Tibial artery (tissue), 4 donors: ENCODE measurements around the gene HTATSF1.

Experiments
- DNase-seq, 2 donors: peaks; one replicate each; pipeline ENCODE4 v3.0.0-alpha.2; 2019
- H3K27ac ChIP-seq, 2 donors: fragments of 200-600 bp; sonication (generic) in 1 of 2; 1 replicate in 1 of 2; 2 replicates in 1 of 2; pipeline ENCODE4 v1.5.1; 2018 to 2019; ENCODE audit warnings: mild to moderate bottlenecking in 1 of 2
- H3K27me3 ChIP-seq, 2 donors: fragments of 200-600 bp; sonication (generic) in 1 of 2; one replicate each; pipeline versions ENCODE4 v1.5.1 to v1.6.0; 2016 to 2019
- H3K36me3 ChIP-seq, 3 donors: fragments of 200-600 bp; sonication (generic) in 2 of 3; one replicate each; pipeline ENCODE4 v1.5.1; 2016 to 2019; ENCODE audit warnings: mild to moderate bottlenecking in 2 of 3
- H3K4me1 ChIP-seq, 4 donors: fragments of 200-600 bp; sonication (generic) in 2 of 4; 1 replicate in 3 of 4; 2 replicates in 1 of 4; pipeline ENCODE4 v1.5.1; 2016 to 2019
- H3K4me3 ChIP-seq, 2 donors: fragments of 200-600 bp; sonication (generic) in 1 of 2; 1 replicate in 1 of 2; 2 replicates in 1 of 2; pipeline ENCODE4 v1.5.1; 2018 to 2019; ENCODE audit warnings: mild to moderate bottlenecking in 2 of 2
- H3K9me3 ChIP-seq, 3 donors: fragments of 200-600 bp; sonication (generic) in 1 of 3; one replicate each; pipeline ENCODE4 v1.5.1; 2016 to 2019
- intact Hi-C: fragments of 100-400 bp; cut with DNase I; formaldehyde crosslinking; loops from one replicate; pipeline ENCODE4 v1.15.0; 2023; ENCODE audit warnings: low total_unique reads
- TF ChIP-seq, protein P1 (sequence below), 2 experiments: fragments of 200-600 bp in 1 of 2; fragments of 450-650 bp in 1 of 2; IDR thresholded peaks; one replicate each; pipeline ENCODE4 v1.5.1; 2017 to 2019; ENCODE audit warnings: antibody characterized with exemption in 2 of 2, mild to moderate bottlenecking in 1 of 2, moderate library complexity in 1 of 2

HTATSF1 gene

DNA sequence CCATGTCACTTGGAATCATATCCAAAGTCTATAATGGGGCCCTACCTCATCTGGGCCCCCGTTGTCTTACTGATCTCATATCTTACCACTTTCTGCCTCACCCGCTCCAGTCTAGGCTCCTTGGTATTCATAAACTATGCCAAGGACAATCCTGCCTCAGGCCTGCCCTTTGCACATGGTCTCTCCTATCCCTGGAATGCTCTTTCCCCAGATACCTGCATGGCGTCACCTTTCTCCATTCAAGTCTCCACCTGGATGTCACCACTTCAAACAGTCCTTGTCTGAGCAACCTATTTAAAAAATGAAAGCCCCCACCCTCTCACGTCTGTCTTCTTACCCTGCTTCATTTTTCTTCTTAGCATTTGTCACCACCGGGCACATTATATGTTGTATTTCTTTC lies 42.8 kb downstream of the HTATSF1 start:
- no peaks in the 10 kb centered on the region for H3K4me1 ChIP-seq
- TF ChIP-seq, protein P1, sequence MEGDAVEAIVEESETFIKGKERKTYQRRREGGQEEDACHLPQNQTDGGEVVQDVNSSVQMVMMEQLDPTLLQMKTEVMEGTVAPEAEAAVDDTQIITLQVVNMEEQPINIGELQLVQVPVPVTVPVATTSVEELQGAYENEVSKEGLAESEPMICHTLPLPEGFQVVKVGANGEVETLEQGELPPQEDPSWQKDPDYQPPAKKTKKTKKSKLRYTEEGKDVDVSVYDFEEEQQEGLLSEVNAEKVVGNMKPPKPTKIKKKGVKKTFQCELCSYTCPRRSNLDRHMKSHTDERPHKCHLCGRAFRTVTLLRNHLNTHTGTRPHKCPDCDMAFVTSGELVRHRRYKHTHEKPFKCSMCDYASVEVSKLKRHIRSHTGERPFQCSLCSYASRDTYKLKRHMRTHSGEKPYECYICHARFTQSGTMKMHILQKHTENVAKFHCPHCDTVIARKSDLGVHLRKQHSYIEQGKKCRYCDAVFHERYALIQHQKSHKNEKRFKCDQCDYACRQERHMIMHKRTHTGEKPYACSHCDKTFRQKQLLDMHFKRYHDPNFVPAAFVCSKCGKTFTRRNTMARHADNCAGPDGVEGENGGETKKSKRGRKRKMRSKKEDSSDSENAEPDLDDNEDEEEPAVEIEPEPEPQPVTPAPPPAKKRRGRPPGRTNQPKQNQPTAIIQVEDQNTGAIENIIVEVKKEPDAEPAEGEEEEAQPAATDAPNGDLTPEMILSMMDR (IDR thresholded peaks at IDR 0.05) = no peak
- H3K9me3 ChIP-seq = no peaks in the 10 kb centered on the region
- intact Hi-C loops = no loop called here
- no peaks in the 10 kb centered on the region for H3K27me3 ChIP-seq
- H3K27ac ChIP-seq = no peak overlapping the region
- H3K36me3 ChIP-seq = no peaks in the 10 kb centered on the region
- no peak overlapping the region for H3K4me3 ChIP-seq
- DNase-seq = no peak

DNA sequence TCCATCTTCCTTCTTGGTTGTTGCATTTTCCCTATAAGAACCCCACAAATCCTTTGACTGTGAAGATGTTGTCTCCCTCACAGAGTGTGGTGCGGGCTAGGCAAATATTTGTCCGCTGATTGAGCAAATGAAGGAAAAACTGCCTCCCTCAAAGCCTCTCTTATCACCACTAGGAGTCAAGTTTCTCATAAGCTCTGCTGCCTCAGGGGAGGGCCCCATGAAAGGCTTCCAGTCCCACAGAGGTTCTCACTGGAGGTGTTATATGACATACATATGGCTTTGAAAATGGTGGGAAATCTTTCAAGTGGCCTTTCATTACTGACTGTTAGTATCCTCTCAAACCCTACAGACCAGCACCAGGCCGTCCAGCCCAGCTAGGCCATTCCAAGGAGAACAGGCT lies 43.9 kb downstream of the HTATSF1 start:
- no peaks in the 10 kb centered on the region for H3K9me3 ChIP-seq
- intact Hi-C loops = no loop called here

DNA sequence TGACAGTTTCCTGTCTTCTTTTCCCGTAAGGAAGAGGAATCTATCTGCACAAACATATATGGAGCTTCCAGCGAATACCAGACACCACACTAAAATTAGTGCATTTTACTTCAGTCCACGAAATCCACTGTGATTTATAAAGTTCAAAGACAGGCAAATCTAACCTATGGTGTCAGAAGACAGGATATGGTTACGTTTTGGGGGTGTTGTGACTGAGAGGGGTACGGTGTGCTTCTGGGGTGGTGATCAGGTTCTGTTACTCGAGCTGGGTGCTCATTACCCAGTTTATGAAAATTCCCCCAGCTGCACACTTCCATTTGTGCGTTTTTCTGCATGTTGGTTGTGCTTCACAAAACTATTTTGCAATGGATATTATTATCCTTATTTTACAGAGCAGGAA lies 44.9 kb downstream of the HTATSF1 start:
- intact Hi-C loops = no loop called here
- Histone ChIP-seq H3K36me3 (no peaks in the 10 kb centered on the region), H3K27ac (no peak overlapping the region), H3K27me3 (no peaks in the 10 kb centered on the region), H3K4me3 (no peak overlapping the region), H3K4me1 (no peaks in the 10 kb centered on the region), H3K9me3 (no peaks in the 10 kb centered on the region)
- no peak for DNase-seq
- TF ChIP-seq, protein P1 (IDR thresholded peaks at IDR 0.05) = no peak

More for the DNA sequence above, 43.9 kb downstream of the HTATSF1 start:
- Histone ChIP-seq H3K4me1 (no peaks in the 10 kb centered on the region), H3K4me3 (no peak overlapping the region), H3K36me3 (no peaks in the 10 kb centered on the region), H3K27ac (no peak overlapping the region), H3K27me3 (no peaks in the 10 kb centered on the region)
- DNase-seq = no peak
- TF ChIP-seq, protein P1 (IDR thresholded peaks at IDR 0.05) = no peak

DNA sequence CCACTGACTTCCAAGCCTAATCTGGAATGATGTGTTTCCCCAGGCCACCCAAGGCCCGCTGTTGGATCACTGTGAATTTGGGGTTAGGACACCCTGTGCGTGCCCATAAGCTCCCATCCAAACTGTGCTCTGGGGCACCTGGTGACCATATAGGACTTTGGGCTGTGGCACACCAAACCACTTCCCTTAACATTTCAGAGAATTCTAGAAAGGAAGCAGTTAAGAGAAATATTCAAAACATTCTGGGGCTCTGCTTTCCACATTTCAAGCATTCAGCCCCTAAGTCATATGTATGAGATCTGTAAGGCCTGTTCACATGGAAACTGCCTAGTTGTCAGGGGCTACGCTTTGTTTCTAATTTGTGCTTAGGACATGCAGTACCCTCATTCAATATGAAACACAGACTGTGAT lies 49.0 kb downstream of the HTATSF1 start:
- Histone ChIP-seq H3K27ac (no peak overlapping the region), H3K4me3 (no peak overlapping the region), H3K9me3 (no peaks in the 10 kb centered on the region), H3K36me3 (no peaks in the 10 kb centered on the region), H3K4me1 (no peaks in the 10 kb centered on the region), H3K27me3 (no peaks in the 10 kb centered on the region)
- intact Hi-C loops = no loop called here
- TF ChIP-seq, protein P1 (IDR thresholded peaks at IDR 0.05) = no peak
- DNase-seq = no peak

DNA sequence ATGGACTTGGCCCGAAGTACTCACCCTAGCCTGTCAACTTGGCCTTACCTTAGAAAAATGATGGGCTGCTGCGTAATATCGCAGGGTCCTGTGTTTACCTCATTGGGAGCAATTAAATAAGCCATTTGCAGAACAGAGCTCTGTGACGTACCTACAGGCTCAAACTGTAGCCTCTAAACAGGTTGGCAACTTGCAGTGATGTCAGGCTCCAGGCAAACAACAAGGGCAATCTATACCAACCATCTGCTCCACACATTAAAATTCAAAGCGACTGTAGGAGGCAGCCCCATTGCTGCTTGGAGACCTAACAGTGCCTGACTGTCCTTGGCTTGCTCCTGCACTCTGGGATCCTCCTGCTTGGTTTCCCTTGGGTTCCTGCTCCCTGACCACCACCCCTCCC lies 51.8 kb downstream of the HTATSF1 start:
- Histone ChIP-seq H3K27ac (no peak overlapping the region), H3K9me3 (no peaks in the 10 kb centered on the region), H3K27me3 (no peaks in the 10 kb centered on the region), H3K4me3 (no peak overlapping the region), H3K4me1 (no peaks in the 10 kb centered on the region), H3K36me3 (no peaks in the 10 kb centered on the region)
- TF ChIP-seq, protein P1 (IDR thresholded peaks at IDR 0.05) = no peak
- no peak for DNase-seq
- intact Hi-C loops = no loop called here

DNA sequence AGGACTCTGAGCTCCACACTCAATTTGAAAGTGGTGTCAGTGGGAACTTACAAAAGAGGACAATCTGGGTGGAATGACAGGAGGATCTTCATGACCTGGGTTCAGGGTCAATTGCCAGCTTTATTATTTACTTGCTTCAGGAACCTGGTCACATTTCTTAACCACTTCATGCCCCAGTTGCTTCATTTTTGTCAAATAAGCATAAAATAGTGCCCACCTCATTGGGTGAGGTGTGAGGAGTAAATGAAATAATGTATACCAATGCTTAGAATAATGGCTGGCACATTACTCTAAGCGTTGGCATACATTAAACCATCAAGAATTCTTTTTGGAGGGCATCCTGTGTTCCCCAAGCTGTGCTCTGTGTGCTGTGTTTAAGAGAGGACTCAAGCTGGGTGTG lies 54.0 kb downstream of the HTATSF1 start:
- Histone ChIP-seq H3K9me3 (no peaks in the 10 kb centered on the region), H3K4me1 (no peaks in the 10 kb centered on the region), H3K4me3 (no peak overlapping the region), H3K27me3 (no peaks in the 10 kb centered on the region), H3K27ac (no peak overlapping the region), H3K36me3 (no peaks in the 10 kb centered on the region)
- no peak for DNase-seq
- TF ChIP-seq, protein P1 (IDR thresholded peaks at IDR 0.05) = no peak
- intact Hi-C loops = no loop called here
